ENCODE measurements around the gene PLA2G12A. TPM values are rescaled to one million over a fixed set of nuclear protein-coding genes. Genes with fewer than 3 reads are reported as not detected.

PLA2G12A gene
- total RNA-seq (2021; ENCODE audit: unreplicated experiment) (37.9 TPM), Bru-seq, nascent RNA (percentile 94 among the genes with signal in this experiment), BruChase-seq, experiment 1, labeled RNA remaining after a 6-hour chase (percentile 98 among the genes with signal in this experiment), BruChase-seq, experiment 2, labeled RNA remaining after a 2-hour chase (percentile 97 among the genes with signal in this experiment)
- polyA plus RNA-seq (2012) = 41.6 and 46.2 TPM in 2 replicates
- long read RNA-seq, full-length matches to known transcripts = 34 of 37 reads
- long read RNA-seq, partial matches to known transcripts = 0 of 37 reads
- long read RNA-seq, other reads (novel, unspliced or antisense) = 3 of 37 reads

GRCh38 chr4:109729718-109730618, at the start of gene PLA2G12A:
Gene PLA2G12A, minus strand, starts transcription at chr4:109730070. Its CDS starts 261 bp downstream, at chr4:109729809.
- Histone ChIP-seq H2AFZ (ENCODE audit: low read depth, low read length, poor library complexity, severe bottlenecking) (peak within 1 kb of the TSS; percentile 98), H3K9me2 (ENCODE audit: insufficient read depth) (no peaks in the 10 kb centered on the region), H3K36me3 (ENCODE audit: control insufficient read depth in 1 of 2, insufficient read depth in 2 of 2, low read length in 2 of 2) (no peaks in the 10 kb centered on the region), H3K79me2 (ENCODE audit: insufficient read depth, low read length) (peaks cover 44% of the 10 kb centered on the region), H3K9me3 (ENCODE audit: control insufficient read depth in 1 of 2, insufficient read depth in 1 of 2, low read depth in 1 of 2, low read length in 2 of 2) (no peaks in the 10 kb centered on the region), H3K4me2 (ENCODE audit: low read length) (peak within 1 kb of the TSS; percentile 86), H3K4me1 (ENCODE audit: control insufficient read depth in 1 of 2, insufficient read depth in 2 of 2, low read length in 2 of 2) (peaks cover 6 to 17% of the 10 kb centered on the region in 2 experiments), H3K27ac (ENCODE audit: low read depth, low read length) (peak within 1 kb of the TSS; percentile 71), H3K27me3 (ENCODE audit: insufficient read depth, low read length) (no peaks in the 10 kb centered on the region), H3K9ac (ENCODE audit: low read length) (peak within 1 kb of the TSS; percentile 84), H3K4me3 (replicated peaks in 1 of 2; ENCODE audit: low read depth in 1 of 2, low read length in 2 of 2) (peak within 1 kb of the TSS; percentile 75 to 77), H4K20me1 (ENCODE audit: insufficient read depth) (0 out of 2 replicates have a peak, but pooled peaks cover 4% of the 10 kb centered on the region)
- ATAC-seq (peak; percentile 92), DNase-seq (ENCODE audit: low read depth, low spot score) (peak; percentile 87)
- ChIA-PET POLR2A (no interaction called here), CTCF (no interaction called here), RAD21 (ENCODE audit: low non-redundant PET in 1 of 2, low total read pairs in 2 of 2, uncharacterized antibody in 2 of 2, unreplicated experiment in 2 of 2) (interaction anchor here in 1 of 2 experiments (1.3 kb wide), 1 partner anchor 27 kb away, joined by 4 read pairs; the partner anchor contains the start of gene CASP6)
- intact Hi-C loops (cut with micrococcal nuclease) = loop anchor here (5.0 kb wide), 1 partner anchor 168 kb away; the partner anchor contains the start of gene MCUB
- BruUV-seq (replicated peaks) = no TSS peak
- TF ChIP-seq CEBPB (IDR thresholded peaks at IDR 0.05; ENCODE audit: low read depth) (no peak), SRF (IDR thresholded peaks at IDR 0.05; ENCODE audit: low read depth) (no peak), EGR1 (IDR thresholded peaks at IDR 0.05; ENCODE audit: low read depth) (no peak), JUND (IDR thresholded peaks at IDR 0.05) (no peak), POLR2AphosphoS5 (IDR thresholded peaks at IDR 0.05; ENCODE audit: low read depth, low read length) (peak; percentile 85), RAD21 (IDR thresholded peaks at IDR 0.05; ENCODE audit: low read depth) (no peak), ZNF274 (IDR thresholded peaks at IDR 0.05; ENCODE audit: low read depth, low read length) (no peak), FOSL1 (IDR thresholded peaks at IDR 0.05; ENCODE audit: low read depth) (no peak), EZH2 (IDR thresholded peaks at IDR 0.05) (no peak), YY1 (IDR thresholded peaks at IDR 0.05; ENCODE audit: extremely low read depth, insufficient replicate concordance, low read depth, low read length) (no peak), SP1 (IDR thresholded peaks at IDR 0.05; ENCODE audit: low read depth) (no peak; the same call in 1 of the 2 replicates), TCF7L2 (IDR thresholded peaks at IDR 0.05; ENCODE audit: borderline replicate concordance, extremely low read depth, insufficient read depth, insufficient read length) (no peak), ELF1 (IDR thresholded peaks at IDR 0.05; ENCODE audit: borderline replicate concordance, low read depth) (no peak), SIN3A (IDR thresholded peaks at IDR 0.05; ENCODE audit: low read depth) (peak; percentile 68; the same call in 1 of the 2 replicates), EZH2phosphoT487 (IDR thresholded peaks at IDR 0.05; ENCODE audit: borderline replicate concordance) (no peak), ZFX (IDR thresholded peaks at IDR 0.05) (peak; percentile 86)
- TF ChIP-seq, protein P1, sequence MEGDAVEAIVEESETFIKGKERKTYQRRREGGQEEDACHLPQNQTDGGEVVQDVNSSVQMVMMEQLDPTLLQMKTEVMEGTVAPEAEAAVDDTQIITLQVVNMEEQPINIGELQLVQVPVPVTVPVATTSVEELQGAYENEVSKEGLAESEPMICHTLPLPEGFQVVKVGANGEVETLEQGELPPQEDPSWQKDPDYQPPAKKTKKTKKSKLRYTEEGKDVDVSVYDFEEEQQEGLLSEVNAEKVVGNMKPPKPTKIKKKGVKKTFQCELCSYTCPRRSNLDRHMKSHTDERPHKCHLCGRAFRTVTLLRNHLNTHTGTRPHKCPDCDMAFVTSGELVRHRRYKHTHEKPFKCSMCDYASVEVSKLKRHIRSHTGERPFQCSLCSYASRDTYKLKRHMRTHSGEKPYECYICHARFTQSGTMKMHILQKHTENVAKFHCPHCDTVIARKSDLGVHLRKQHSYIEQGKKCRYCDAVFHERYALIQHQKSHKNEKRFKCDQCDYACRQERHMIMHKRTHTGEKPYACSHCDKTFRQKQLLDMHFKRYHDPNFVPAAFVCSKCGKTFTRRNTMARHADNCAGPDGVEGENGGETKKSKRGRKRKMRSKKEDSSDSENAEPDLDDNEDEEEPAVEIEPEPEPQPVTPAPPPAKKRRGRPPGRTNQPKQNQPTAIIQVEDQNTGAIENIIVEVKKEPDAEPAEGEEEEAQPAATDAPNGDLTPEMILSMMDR (IDR thresholded peaks at IDR 0.05 in 2 of 3, conservative IDR thresholded peaks at IDR 0.05 in 1 of 3; ENCODE audit: borderline replicate concordance in 1 of 3, insufficient read depth in 1 of 3, low read depth in 2 of 3, low read length in 2 of 3) = no peak
- TF ChIP-seq, protein P2, sequence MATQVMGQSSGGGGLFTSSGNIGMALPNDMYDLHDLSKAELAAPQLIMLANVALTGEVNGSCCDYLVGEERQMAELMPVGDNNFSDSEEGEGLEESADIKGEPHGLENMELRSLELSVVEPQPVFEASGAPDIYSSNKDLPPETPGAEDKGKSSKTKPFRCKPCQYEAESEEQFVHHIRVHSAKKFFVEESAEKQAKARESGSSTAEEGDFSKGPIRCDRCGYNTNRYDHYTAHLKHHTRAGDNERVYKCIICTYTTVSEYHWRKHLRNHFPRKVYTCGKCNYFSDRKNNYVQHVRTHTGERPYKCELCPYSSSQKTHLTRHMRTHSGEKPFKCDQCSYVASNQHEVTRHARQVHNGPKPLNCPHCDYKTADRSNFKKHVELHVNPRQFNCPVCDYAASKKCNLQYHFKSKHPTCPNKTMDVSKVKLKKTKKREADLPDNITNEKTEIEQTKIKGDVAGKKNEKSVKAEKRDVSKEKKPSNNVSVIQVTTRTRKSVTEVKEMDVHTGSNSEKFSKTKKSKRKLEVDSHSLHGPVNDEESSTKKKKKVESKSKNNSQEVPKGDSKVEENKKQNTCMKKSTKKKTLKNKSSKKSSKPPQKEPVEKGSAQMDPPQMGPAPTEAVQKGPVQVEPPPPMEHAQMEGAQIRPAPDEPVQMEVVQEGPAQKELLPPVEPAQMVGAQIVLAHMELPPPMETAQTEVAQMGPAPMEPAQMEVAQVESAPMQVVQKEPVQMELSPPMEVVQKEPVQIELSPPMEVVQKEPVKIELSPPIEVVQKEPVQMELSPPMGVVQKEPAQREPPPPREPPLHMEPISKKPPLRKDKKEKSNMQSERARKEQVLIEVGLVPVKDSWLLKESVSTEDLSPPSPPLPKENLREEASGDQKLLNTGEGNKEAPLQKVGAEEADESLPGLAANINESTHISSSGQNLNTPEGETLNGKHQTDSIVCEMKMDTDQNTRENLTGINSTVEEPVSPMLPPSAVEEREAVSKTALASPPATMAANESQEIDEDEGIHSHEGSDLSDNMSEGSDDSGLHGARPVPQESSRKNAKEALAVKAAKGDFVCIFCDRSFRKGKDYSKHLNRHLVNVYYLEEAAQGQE (IDR thresholded peaks at IDR 0.05; ENCODE audit: low read depth) = no peak
- TF ChIP-seq, protein P3, sequence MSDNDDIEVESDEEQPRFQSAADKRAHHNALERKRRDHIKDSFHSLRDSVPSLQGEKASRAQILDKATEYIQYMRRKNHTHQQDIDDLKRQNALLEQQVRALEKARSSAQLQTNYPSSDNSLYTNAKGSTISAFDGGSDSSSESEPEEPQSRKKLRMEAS (IDR thresholded peaks at IDR 0.05) = peak; percentile 82
- TF ChIP-seq, protein P4, sequence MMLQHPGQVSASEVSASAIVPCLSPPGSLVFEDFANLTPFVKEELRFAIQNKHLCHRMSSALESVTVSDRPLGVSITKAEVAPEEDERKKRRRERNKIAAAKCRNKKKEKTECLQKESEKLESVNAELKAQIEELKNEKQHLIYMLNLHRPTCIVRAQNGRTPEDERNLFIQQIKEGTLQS (IDR thresholded peaks at IDR 0.05) = no peak

Data from HCT116 (cell line).